HS-5 (cell line): ENCODE results near the gene PSMB3.
A peak's percentile ranks its signal among the peaks of the same experiment; 100 is the strongest.

Experiments
- DNase-seq: peaks from one replicate; pipeline ENCODE4 v3.0.0-alpha.2; 2012; ENCODE audit warnings: low read depth

Gene PSMB3

DNA sequence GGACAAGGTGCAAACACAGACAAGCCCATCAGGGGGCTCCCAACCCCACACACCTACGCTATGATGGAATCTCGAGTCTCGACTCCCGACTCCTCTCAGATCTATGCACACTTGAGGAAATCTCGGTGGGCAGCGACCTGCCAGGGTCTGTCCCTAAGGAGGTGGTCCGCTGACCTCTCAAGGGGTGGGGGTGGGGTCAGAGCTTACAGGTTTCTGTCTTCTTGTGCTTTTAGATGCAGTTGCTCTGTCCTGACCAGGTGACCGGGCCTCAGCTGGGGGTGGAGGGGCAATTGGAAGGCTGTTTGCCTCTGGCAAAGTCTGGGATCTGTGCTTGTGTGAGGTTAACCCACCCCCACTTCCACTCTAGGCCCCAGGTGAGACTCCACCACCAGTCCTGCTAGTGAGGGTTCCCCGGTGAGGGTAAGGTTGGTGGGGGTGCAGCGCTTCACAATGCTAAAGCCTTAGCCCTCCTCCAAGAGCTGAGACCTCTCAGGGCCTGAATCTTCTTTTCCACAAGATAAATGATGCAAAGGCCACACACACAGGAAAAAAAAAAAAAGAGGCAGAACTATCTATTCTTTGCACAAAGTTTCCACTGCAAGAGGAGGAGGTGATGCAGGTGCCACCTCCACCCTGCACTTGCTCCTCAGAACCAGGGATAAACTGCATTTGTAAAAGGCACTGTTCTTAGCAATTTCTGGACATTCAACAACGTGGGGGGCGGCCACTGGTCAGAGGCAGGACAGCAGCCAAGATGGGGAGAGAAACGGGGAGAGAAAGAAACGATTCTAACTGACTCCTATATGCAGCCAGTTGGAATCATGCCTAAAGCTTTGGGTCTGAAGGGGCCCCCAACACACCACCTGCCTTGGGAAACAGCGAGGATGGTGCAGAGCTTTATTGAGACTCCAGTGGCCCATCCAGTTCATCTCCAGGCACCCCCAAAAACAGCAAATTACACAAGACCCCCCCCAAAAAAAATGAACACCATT lies 18.3 kb upstream of the PSMB3 start:
- no peak for DNase-seq

DNA sequence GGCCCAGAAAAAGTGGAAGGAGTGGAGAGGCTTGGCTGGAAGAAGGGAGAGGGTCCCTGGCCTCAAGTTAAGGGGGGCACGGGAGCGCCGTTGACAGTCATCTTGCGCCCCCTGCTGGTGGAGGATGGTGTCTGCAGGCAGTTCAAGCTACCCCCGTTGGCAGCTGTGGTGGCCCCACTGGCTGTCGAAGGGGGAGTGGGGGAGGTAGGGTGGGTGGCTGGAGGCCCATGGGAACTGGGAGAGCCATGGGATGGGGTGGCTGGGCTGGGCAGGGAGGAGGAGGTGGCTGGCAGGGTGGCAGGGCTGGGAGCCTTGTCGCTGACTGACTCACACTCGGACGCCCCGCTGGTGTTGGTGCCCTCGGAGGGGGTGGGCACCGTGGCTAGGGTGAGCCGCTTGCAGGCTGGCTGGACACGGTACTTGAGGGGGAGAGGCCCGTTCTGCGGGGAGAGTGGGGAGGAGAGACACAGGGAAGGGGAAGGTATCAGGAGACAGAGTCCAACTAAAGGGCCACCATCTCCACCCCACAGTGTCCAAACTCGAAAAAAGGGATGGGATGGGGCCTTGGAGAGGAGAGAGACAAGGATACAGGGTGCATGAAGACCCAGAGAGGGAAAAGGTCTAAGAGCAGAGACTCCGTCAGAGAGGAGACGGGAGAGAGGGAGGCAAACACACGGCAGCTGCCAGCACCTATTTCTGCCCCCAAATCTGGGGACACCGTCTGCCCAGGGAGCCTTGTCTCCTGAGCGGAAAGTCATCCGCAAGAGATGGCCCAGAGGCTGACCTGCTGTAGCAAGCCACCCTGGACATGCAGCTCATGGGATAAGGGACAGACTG lies 17.2 kb upstream of the PSMB3 start:
- no peak for DNase-seq

DNA sequence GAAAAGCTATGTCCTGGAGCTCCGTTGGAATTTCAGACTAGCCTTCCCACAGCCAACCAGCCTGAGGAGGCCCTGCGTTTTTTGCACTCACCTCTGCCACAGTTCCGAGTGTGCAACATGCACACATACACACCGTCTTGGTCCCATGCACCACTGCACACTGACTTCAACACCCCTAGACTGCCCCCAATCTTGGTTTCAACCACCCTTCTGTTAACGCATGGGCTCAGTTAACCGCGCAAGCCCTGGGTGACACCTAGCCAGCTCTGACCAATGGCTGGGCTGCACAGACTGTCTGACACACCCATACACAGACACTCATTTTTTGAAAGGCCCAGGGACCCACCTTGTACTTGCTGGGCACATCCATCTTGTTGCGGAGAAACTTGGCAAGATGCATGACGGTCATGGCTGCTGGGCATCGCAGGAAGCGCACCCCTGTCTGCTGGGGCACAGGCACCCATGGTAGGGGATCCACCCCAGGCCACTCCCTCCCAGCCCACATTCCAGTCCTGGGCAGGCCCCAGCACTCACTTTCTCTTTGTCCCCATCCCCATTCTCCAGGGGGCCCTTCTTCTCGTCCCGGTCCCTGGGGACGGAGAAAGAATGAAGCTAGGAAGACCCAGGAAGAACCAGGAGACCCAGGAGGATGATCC lies 14.4 kb upstream of the PSMB3 start:
- no peak for DNase-seq

DNA sequence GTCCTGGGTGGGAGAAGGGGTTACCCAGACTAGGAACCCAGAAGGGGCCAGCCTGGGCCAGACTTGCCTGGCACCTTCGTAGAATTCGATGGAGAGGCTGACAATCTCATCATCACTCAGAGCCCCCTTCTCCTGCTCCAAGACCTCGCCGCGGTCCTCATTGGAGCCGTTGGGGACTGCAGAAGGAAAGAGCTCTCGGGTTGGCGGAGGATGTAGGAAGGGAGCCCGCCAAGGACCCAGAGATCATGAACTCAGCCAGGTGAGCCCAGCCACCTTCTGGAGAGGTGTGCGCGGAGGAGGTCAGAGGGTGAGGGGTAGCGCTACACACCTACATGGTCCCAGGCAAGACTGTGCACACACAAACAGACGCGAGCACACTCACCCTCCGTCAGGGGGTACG lies 13.9 kb upstream of the PSMB3 start:
- no peak for DNase-seq

DNA sequence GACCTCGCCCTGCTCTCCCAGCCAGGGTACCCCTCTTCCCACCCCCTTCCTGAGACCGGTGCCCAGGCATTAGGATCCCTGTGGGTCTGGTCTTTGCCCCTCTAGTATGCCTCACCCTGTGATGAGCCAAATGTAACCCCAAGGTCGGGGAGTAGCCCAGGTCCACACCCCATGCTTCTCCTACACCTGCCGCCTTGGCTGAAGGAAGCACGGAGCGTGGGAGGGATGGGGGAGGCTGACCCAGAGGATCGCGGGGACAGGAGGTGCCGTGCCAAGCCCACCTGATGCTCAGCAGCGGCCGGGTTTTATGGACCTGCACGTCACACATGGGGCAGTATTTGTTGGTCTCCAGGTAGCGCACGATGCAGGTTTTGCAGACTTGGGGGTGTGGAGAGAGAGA lies 13.2 kb upstream of the PSMB3 start:
- no peak for DNase-seq

DNA sequence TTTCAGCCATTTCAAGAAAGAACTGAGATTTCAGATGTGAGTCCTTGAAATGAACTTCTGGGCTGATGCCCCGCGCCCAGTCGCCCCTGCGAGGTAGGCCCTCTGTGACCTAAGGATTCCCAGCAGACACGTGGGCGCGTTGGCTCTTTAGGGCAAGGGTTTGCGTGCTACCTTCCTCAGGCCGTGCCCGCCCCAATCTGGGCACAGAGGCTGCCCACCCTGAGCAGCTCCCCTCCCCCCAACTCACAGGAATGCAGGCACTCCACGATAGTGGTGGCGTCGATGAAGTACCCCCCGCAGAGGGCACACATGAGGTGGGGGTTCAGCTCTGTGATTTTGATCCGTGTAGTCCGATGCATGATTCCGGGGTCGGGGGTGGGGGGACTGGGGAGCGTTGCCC lies 12.5 kb upstream of the PSMB3 start:
- DNase-seq: no peak

DNA sequence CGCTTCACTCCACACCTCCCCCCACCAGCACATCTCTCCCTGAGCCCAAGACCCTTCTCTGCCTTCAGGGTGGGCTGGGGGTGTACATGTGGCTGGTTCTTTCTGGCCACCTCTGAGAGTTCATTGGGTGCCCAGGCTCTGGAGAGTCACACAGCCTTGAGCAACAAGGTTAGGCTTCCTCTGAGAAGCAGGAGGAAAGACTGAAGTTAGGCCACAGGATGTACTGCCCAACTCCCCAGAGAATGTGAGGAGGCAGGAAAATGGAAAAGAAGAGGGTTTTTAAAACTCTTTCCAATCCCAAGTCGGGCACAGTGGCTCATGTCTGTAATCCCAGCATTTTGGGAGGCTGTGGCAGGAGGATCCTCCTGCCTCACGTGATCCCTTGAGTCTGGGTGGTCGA lies 11.7 kb upstream of the PSMB3 start:
- DNase-seq: no peak

DNA sequence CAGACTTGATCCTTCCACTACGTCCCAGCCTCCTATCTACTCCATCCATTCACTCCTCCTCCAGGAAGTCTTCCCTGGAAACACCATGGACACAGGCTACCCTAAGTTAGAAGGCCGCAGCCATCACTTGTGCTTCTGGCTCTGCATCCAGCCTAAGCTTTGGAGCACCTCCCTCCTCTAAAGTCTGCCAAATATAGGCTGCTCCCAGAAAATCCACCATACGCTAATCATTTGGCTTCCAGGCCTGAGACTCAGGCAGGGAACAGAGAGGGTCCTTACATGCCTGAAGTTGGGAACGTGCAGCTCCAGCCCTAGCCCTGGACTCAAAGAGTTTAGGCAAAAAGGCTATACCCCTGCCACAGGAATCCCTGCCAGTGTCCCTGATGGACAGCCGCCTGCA lies 11.1 kb upstream of the PSMB3 start:
- DNase-seq: no peak

DNA sequence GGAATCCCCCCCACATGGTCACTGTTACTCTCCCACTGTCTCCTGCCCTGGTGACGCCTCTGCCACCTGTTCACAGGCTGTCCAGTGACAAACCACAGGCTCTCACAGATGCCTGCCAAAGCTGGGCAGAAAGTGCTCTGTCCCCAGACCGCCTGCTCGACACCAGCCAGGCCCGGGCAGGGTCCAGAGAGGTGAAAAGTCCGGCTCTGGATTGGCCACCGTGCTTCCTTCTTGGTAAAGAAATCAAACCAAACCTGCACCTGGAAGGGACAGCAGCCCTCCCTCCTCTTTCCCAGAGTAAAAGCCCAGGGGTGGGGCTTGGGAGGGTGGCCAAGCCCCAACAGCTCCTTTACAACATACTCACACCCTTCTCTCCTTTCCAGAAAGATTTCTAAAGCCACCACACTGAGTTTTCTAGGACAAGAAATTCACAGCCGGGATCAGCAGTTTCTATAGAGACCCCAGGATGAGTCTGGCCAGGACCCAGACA lies 10.6 kb upstream of the PSMB3 start:
- no peak for DNase-seq

DNA sequence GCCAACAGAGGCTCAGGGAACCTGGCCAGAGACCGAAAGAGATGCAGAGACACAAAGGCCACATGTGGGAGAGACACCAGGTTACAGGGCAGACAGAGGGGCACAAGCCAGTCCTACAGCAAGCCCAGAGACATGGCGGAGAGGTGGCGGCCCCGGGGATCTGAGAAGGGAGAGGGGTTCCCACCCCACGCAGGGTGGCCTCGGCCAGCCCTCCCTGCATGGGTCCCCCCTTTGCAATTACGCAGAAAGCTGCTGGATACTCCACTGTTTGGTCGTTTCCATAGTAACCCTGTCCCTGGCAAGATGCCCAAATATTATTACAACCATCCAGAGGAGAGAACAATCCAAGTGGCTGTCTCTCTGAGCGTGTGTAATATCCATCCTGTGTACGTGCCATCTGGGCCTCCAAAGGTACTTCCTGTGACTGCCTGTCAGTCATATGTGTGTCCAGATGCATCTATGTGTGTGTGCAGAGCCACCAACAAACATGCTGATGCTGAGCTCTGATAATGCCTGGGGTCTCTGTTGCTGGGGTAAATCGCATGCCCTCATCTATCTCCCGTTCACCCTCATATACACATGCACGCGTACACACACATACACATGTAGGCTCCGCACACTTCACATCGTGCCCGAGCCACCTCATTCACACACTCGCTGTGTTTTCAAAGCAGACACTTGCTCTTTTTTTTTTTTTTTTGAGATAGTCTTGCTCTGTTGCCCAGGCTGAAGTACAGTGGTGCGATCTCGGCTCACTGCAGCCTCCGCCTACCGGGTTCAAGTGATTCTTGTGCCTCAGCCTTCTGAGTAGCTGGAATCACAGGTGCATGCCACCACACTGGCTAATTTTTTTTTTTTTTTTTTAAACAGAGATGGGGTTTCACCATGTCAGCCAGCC lies 9.9 kb upstream of the PSMB3 start:
- DNase-seq: no peak

DNA sequence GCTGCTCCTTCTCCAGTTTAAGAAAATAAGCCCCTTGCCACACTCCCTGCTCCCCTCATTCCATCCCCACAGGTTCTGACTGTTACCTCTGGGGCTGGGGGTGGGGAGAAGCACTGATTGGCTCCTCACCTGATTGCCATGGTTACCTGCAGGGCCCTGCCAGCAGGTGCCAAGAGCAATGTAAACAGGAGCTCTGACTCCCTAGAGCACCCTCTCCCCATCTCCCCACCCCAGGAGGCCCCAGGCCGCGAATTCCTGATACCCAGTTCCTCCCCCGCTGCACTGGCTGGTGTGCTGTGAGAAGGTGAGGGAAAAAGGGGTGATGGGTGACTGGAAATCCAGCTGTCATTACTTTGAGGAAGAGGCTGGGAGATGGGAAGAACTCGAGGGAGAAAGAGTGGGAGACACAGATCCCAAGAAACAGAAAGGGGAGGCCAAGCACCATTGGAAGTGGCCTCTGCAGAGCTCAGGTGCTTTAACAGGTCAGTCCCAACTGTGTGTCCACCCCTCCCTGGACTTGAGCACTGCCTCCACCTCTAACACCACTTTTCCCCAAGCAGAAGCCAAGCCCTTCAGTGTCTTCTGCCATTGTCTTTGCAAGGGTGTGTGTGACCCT lies 8.9 kb upstream of the PSMB3 start:
- DNase-seq: no peak

DNA sequence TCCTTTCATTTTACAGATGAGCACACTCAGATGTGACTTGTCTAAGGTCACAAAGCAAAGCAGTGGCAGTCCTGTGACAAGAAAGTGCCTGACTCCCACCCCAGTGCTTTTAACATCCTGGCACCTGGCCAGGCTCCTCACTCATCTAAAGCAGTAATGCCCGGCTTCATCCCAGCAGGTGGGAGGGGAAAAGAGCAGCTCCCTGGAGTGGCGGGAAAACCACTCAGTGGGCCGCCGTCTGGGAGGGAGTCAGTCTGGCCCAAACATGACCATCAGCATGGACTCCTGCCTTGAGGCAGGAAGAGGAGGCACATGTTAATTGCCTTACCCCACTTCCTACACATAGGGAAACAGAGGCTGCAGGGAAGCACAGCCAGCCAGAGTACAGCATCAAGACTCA lies 7.0 kb upstream of the PSMB3 start:
- DNase-seq: no peak

DNA sequence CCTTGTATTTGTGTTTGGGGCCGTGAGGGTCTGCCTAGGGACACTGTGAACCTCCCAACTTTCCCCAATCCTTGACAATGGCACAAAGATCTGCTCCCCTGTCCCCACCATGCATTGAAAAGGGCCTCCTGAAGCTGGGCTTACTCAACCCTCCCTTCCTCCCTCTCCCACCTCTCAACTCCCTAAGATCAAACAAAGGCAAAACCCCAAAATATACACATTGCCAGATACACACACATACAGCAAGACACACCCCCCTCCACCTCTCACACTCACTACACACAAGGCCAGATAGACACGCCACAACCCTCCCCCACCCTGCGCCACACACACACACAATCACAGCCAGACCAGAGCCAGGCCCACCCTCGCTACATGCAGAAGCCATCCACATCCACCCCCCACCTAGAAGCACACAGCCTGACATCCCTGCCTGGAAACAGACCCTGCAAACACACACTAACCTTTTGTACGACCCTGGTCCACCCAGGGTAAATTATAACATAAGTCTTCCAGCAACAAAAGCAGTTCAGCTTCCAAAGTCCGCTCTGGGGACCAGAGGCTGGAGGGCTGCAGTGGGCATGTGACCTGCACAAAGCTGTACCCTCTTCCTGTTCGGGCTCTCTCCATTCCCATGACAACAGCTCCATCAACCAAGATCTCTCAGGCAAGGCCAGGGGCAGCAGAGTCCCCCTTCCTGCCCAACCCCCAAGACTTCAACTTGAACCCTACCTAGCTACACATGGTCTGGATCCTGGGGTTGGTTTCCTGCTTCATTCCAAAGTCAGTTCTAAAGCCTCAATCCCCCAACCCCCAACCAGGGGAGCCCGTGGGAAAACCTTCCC lies 6.3 kb upstream of the PSMB3 start:
- DNase-seq: no peak

DNA sequence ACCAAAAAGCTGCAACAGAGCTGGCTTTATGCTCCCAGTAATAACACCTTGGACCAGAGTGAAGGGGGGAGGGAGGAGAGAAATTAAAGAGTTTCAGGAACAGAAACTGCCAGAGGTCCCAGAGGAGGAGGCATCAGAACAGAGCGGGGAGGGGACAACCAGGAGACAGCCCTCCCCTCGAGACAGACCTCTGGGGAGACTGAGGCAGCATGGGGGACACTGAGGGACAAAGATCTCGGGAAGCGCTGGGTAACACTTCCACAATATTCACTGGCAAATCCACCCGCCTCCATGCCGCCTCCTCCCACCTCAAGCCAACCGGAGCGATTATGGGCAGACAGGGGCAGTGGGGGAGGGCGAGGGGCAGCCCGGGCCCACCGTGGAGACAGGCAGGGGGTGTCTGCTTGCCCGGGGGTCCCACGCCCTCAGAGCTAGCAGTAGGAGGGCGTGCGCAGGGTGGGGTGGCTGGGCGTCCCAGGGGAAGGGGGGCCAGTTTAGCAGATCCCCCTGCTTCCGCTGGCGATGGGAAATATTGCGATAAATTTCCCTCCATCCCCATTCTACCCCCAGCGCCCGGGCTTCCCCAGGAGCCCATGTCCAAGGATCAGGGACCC lies 5.6 kb upstream of the PSMB3 start:
- no peak for DNase-seq

DNA sequence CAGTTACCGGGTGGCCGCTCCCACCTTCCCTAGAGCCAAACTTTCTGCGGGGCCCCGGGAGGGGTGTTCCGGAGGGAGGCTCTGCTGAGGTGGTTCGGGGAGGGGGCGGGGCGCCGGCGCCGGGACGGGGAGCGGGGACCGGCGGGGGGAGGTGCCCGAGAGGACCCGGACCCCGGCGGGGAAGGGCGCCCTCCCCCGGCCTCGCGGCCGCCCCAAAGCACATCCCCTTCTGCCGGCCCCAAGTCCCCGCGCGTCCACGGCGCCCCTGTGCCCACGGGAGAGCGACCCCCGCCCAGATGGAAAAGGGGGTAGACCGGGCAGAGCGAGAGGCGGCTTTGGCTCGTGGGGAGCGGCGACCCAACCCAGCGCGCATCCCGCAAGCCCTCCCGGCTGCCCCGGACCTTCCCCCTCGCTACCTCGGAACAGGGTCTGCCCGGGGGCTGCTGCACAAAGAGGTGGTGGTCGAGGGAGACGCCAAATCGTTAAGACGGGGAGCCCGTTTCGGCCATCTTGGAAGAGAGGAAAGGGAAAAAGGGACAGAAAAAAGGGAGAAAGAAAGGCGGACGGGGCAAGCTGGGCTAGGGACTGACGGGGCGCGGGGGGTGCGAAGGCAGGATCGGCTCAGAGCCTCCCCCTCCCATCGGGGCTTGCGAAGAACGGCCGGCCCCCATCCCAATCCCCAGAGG lies 4.9 kb upstream of the PSMB3 start:
- no peak for DNase-seq

DNA sequence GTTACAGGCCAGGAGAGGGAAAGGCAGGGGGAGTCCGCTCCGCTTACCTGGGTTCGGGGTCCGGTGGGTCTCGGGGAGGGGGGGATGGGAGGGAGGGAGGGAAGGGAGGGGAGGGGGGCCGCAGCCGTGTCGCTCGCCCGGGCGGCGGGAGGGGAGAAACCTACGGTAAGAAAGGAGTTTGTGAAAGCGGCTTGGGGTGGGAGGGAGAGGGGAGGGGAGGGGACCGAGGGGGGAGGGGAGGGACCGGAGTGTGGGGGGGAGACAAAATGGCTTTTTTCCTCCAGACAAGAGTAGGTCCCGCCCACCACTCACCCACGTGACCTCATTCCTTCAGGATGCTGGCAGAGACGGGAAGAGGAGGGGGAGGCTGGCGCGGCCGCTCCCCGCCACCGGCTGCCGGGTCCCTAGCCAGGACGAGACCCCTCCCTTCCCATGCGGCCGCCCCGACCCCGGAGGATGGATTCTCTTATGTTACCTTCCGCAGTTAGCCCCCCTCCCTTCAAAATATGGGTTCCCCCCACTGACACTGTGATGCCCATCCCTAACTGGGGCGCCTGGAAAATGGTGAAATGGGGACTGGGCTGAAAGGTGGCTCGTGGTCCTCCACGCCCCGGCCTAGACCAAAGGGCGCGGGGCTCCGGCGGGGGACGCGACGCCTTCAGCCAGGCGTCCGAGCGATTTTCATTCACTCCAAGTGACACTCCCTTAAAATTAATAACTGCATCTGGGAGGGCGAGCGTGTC lies 4.2 kb upstream of the PSMB3 start, which contains the start of gene PCGF2:
Gene PCGF2, minus strand, starts transcription at position 188 of the 743 bp plus-strand sequence. CDS start 7,934 bp downstream, outside the sequence.
- DNase-seq: peak; percentile 52

DNA sequence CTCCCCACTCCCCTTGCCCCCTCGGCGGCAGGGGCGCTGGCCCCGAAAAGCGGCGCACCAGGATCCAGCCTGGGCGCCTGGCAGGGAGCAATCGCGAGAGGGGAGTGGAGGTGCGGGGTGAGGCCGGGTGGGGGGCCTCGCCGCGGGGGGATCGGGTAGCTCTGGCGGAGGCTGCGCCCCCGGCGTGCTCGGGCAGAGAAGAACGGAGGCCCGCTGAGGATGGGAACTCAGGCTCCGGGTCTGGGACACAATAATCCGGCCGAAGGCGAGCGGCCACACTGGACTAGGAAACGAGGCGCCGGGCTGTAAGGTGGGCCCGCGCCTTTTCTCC lies 3.7 kb upstream of the PSMB3 start:
- DNase-seq: no peak
